ENCODE data around the gene ENDOV. TPM values are rescaled to one million over a fixed set of nuclear protein-coding genes. Genes with fewer than 3 reads are reported as not detected.

Gene ENDOV
- total RNA-seq, 1 experiment from 2014 or later: 28.0 TPM

- Mint-ChIP-seq H3K27me3 (ENCODE audit: insufficient read depth, unreplicated experiment) (no peaks in the 10 kb centered on the region), H3K36me3 (ENCODE audit: insufficient read depth, unreplicated experiment) (no peaks in the 10 kb centered on the region), H3K4me3 (ENCODE audit: unreplicated experiment) (no peak overlapping the region), H3K9me3 (ENCODE audit: unreplicated experiment) (no peaks in the 10 kb centered on the region), H3K4me1 (ENCODE audit: insufficient read depth, unreplicated experiment) (no peaks in the 10 kb centered on the region), H3K27ac (ENCODE audit: low read depth, unreplicated experiment) (no peak overlapping the region)
- intact Hi-C loops (cut with micrococcal nuclease): no loop called here
- no peak for TF ChIP-seq CTCF (IDR thresholded peaks at IDR 0.05; ENCODE audit: unreplicated experiment)
- ChIA-PET CTCF (interaction anchor here (0.7 kb wide), 1 partner anchor 557 kb away, joined by 3 read pairs; no protein-coding TSS in a partner anchor), POLR2A (interaction anchor here (0.6 to 1.0 kb wide), 2 partner anchors 70 to 98 kb away, joined by 3 read pairs; no protein-coding TSS in a partner anchor)
- DNase-seq (ENCODE audit: unreplicated experiment): no peak
- BruUV-seq (replicated peaks): no TSS peak
These were observed 16.6 kb downstream of the ENDOV start for GRCh38 chr17:80431246-80432195.

- H3K36me3 Mint-ChIP-seq (ENCODE audit: insufficient read depth, unreplicated experiment): no peaks in the 10 kb centered on the region
- no peaks in the 10 kb centered on the region for H3K27me3 Mint-ChIP-seq (ENCODE audit: insufficient read depth, unreplicated experiment)
- H3K4me3 Mint-ChIP-seq (ENCODE audit: unreplicated experiment): no peak overlapping the region
- H3K27ac Mint-ChIP-seq (ENCODE audit: low read depth, unreplicated experiment): no peak overlapping the region
- H3K9me3 Mint-ChIP-seq (ENCODE audit: unreplicated experiment): no peaks in the 10 kb centered on the region
- no peak for TF ChIP-seq CTCF (IDR thresholded peaks at IDR 0.05; ENCODE audit: unreplicated experiment)
- POLR2A ChIA-PET: no interaction called here
- DNase-seq (ENCODE audit: unreplicated experiment): no peak
- BruUV-seq (replicated peaks): no TSS peak
- intact Hi-C loops (cut with micrococcal nuclease): no loop called here
- CTCF ChIA-PET: interaction anchor here (0.6 to 0.7 kb wide), 2 partner anchors 187 to 556 kb away, joined by 3 read pairs; no protein-coding TSS in a partner anchor
- H3K4me1 Mint-ChIP-seq (ENCODE audit: insufficient read depth, unreplicated experiment): no peaks in the 10 kb centered on the region
These were observed 17.5 kb downstream of the ENDOV start for GRCh38 chr17:80432350-80432955.

GRCh38 chr17:80432961-80433550, 18.1 kb downstream of the ENDOV start:
- Mint-ChIP-seq H3K27me3 (ENCODE audit: insufficient read depth, unreplicated experiment) (no peaks in the 10 kb centered on the region), H3K9me3 (ENCODE audit: unreplicated experiment) (no peaks in the 10 kb centered on the region), H3K27ac (ENCODE audit: low read depth, unreplicated experiment) (no peak overlapping the region), H3K4me1 (ENCODE audit: insufficient read depth, unreplicated experiment) (no peaks in the 10 kb centered on the region), H3K36me3 (ENCODE audit: insufficient read depth, unreplicated experiment) (no peaks in the 10 kb centered on the region), H3K4me3 (ENCODE audit: unreplicated experiment) (no peak overlapping the region)
- intact Hi-C loops (cut with micrococcal nuclease): no loop called here
- ChIA-PET POLR2A (no interaction called here), CTCF (interaction anchor here (0.6 to 0.7 kb wide), 4 partner anchors 27 to 454 kb away, joined by 3 to 5 read pairs (median 3); no protein-coding TSS in a partner anchor)
- no peak for TF ChIP-seq CTCF (IDR thresholded peaks at IDR 0.05; ENCODE audit: unreplicated experiment)
- no peak for DNase-seq (ENCODE audit: unreplicated experiment)
- BruUV-seq (replicated peaks): no TSS peak

Measured in MCF 10A (cell line).